Measurements from ENCODE around the gene TMEM17. TPM values are rescaled to one million over a fixed set of nuclear protein-coding genes. Genes with fewer than 3 reads are reported as not detected.
A peak's percentile ranks its signal among the peaks of the same experiment; 100 is the strongest.

Gene TMEM17
- total and polyA plus RNA-seq, 2 donors (not counting 1 experiment from before 2014, with no cell fraction given): 2.5 to 4.9 TPM

GRCh38 chr2:62465039-62465740 lies 40.8 kb downstream of the TMEM17 start:
- Histone ChIP-seq H3K9ac (ENCODE audit: insufficient read depth, low read length) (no peak overlapping the region), H3K4me2 (ENCODE audit: extremely low read depth, insufficient read depth, low read length) (no peak overlapping the region), H3K27me3 (ENCODE audit: control insufficient read depth, insufficient read depth, low read length) (no peaks in the 10 kb centered on the region)

GRCh38 chr2:62464221-62465007 lies 41.6 kb downstream of the TMEM17 start:
- Histone ChIP-seq H3K79me2 (ENCODE audit: control insufficient read depth, insufficient read depth, low read length) (no peaks in the 10 kb centered on the region), H3K4me1 (ENCODE audit: control insufficient read depth, extremely low read depth, insufficient read depth, low read length) (peaks cover 6% of the 10 kb centered on the region), H3K27ac (ENCODE audit: insufficient read depth, low read length) (no peak overlapping the region), H3K36me3 (ENCODE audit: control insufficient read depth, insufficient read depth, low read length) (no peaks in the 10 kb centered on the region), H3K27me3 (ENCODE audit: control insufficient read depth, insufficient read depth, low read length) (no peaks in the 10 kb centered on the region), H3K9ac (ENCODE audit: insufficient read depth, low read length) (no peak overlapping the region), H3K9me3 (ENCODE audit: control insufficient read depth, insufficient read depth, low read depth, low read length) (no peaks in the 10 kb centered on the region), H3K4me2 (ENCODE audit: extremely low read depth, insufficient read depth, low read length) (no peak overlapping the region), H2AFZ (ENCODE audit: low read length) (no peak overlapping the region), H4K20me1 (ENCODE audit: control insufficient read depth, extremely low read depth, insufficient read depth, low read length) (no peaks in the 10 kb centered on the region), H3K4me3 (replicated peaks in 1 of 4; ENCODE audit: control extremely low read depth in 1 of 4, insufficient read depth in 1 of 4, low read depth in 3 of 4, low read length in 4 of 4) (no peak overlapping the region)
- TF ChIP-seq EZH2 (IDR thresholded peaks at IDR 0.05; ENCODE audit: low read length, missing control alignments): no peak
- TF ChIP-seq, protein P1, sequence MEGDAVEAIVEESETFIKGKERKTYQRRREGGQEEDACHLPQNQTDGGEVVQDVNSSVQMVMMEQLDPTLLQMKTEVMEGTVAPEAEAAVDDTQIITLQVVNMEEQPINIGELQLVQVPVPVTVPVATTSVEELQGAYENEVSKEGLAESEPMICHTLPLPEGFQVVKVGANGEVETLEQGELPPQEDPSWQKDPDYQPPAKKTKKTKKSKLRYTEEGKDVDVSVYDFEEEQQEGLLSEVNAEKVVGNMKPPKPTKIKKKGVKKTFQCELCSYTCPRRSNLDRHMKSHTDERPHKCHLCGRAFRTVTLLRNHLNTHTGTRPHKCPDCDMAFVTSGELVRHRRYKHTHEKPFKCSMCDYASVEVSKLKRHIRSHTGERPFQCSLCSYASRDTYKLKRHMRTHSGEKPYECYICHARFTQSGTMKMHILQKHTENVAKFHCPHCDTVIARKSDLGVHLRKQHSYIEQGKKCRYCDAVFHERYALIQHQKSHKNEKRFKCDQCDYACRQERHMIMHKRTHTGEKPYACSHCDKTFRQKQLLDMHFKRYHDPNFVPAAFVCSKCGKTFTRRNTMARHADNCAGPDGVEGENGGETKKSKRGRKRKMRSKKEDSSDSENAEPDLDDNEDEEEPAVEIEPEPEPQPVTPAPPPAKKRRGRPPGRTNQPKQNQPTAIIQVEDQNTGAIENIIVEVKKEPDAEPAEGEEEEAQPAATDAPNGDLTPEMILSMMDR (conservative IDR thresholded peaks at IDR 0.05 in 1 of 2, IDR thresholded peaks at IDR 0.05 in 1 of 2; ENCODE audit: low read depth in 1 of 2, low read length in 2 of 2): no peak
- peak in 1 of 2 donors; percentile 54 for DNase-seq (ENCODE audit: low read depth in 2 of 2)

More at GRCh38 chr2:62465039-62465740, 40.8 kb downstream of the TMEM17 start:
- Histone ChIP-seq H3K27ac (ENCODE audit: insufficient read depth, low read length) (no peak overlapping the region), H3K36me3 (ENCODE audit: control insufficient read depth, insufficient read depth, low read length) (no peaks in the 10 kb centered on the region), H3K4me3 (replicated peaks in 1 of 4; ENCODE audit: control extremely low read depth in 1 of 4, insufficient read depth in 1 of 4, low read depth in 3 of 4, low read length in 4 of 4) (no peak overlapping the region), H3K9me3 (ENCODE audit: control insufficient read depth, insufficient read depth, low read depth, low read length) (no peaks in the 10 kb centered on the region), H2AFZ (ENCODE audit: low read length) (no peak overlapping the region), H4K20me1 (ENCODE audit: control insufficient read depth, extremely low read depth, insufficient read depth, low read length) (no peaks in the 10 kb centered on the region), H3K79me2 (ENCODE audit: control insufficient read depth, insufficient read depth, low read length) (no peaks in the 10 kb centered on the region), H3K4me1 (ENCODE audit: control insufficient read depth, extremely low read depth, insufficient read depth, low read length) (peaks cover 6% of the 10 kb centered on the region)
- TF ChIP-seq, protein P1 (conservative IDR thresholded peaks at IDR 0.05 in 1 of 2, IDR thresholded peaks at IDR 0.05 in 1 of 2; ENCODE audit: low read depth in 1 of 2, low read length in 2 of 2): no peak
- no peak for TF ChIP-seq EZH2 (IDR thresholded peaks at IDR 0.05; ENCODE audit: low read length, missing control alignments)
- no peak for DNase-seq (ENCODE audit: low read depth in 2 of 2)

DNA sequence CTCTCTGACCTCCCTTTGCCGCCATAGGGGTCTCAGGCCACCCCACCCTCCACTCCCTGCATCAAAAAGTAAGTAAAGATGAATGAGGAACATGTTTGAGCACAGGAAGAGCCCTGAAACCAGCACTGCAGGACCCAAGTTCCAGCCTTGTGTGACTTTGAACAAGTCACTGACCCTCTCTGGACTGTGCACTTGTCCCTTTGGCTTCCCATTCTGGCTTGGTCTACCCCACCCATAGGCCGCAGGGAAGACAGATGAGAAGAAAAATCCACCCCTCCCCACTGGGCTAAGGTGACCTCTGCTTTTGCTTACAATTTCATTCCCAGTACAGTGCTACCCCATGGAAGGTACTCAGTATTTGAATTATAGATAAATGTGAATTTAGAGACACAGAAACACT lies 43.8 kb downstream of the TMEM17 start:
- Histone ChIP-seq H3K9me3 (ENCODE audit: control insufficient read depth, insufficient read depth, low read depth, low read length) (no peaks in the 10 kb centered on the region), H3K4me2 (ENCODE audit: extremely low read depth, insufficient read depth, low read length) (no peak overlapping the region), H3K27me3 (ENCODE audit: control insufficient read depth, insufficient read depth, low read length) (no peaks in the 10 kb centered on the region), H3K4me3 (replicated peaks in 1 of 4; ENCODE audit: control extremely low read depth in 1 of 4, insufficient read depth in 1 of 4, low read depth in 3 of 4, low read length in 4 of 4) (no peak overlapping the region), H2AFZ (ENCODE audit: low read length) (no peak overlapping the region), H4K20me1 (ENCODE audit: control insufficient read depth, extremely low read depth, insufficient read depth, low read length) (no peaks in the 10 kb centered on the region), H3K9ac (ENCODE audit: insufficient read depth, low read length) (no peak overlapping the region), H3K36me3 (ENCODE audit: control insufficient read depth, insufficient read depth, low read length) (no peaks in the 10 kb centered on the region), H3K79me2 (ENCODE audit: control insufficient read depth, insufficient read depth, low read length) (no peaks in the 10 kb centered on the region), H3K4me1 (ENCODE audit: control insufficient read depth, extremely low read depth, insufficient read depth, low read length) (peaks cover 7% of the 10 kb centered on the region), H3K27ac (ENCODE audit: insufficient read depth, low read length) (no peak overlapping the region)
- no peak for TF ChIP-seq EZH2 (IDR thresholded peaks at IDR 0.05; ENCODE audit: low read length, missing control alignments)
- TF ChIP-seq, protein P1 (conservative IDR thresholded peaks at IDR 0.05 in 1 of 2, IDR thresholded peaks at IDR 0.05 in 1 of 2; ENCODE audit: low read depth in 1 of 2, low read length in 2 of 2): no peak
- DNase-seq (ENCODE audit: low read depth in 2 of 2): no peak

Data from fibroblast of lung (primary cell).